Rectal smooth muscle tissue (tissue), 1 donor: ENCODE results near the gene PRTFDC1.
"Not testable (repeated sequence)": the region's sequence is repeated elsewhere in the genome, so short reads cannot be mapped to it uniquely, and the experiment has no call there.

Experiments used
- H3K27ac ChIP-seq: one replicate; pipeline ENCODE4 v1.7.0; 2013; ENCODE audit warnings: low read depth, low read length, inconsistent platforms
- H3K27me3 ChIP-seq: one replicate; pipeline ENCODE4 v1.7.0; 2013; ENCODE audit warnings: low read length; ENCODE audit not compliant: control insufficient read depth, insufficient read depth
- H3K36me3 ChIP-seq: one replicate; pipeline ENCODE4 v1.7.0; 2013; ENCODE audit warnings: low read length; ENCODE audit not compliant: control insufficient read depth, insufficient read depth
- H3K4me1 ChIP-seq: one replicate; pipeline ENCODE4 v1.7.0; 2013; ENCODE audit warnings: low read length; ENCODE audit not compliant: control insufficient read depth, insufficient read depth
- H3K4me3 ChIP-seq: one replicate; pipeline ENCODE4 v1.7.0; 2013; ENCODE audit warnings: low read length
- H3K9ac ChIP-seq: one replicate; pipeline ENCODE4 v1.7.0; 2013; ENCODE audit warnings: low read length

PRTFDC1 gene

DNA sequence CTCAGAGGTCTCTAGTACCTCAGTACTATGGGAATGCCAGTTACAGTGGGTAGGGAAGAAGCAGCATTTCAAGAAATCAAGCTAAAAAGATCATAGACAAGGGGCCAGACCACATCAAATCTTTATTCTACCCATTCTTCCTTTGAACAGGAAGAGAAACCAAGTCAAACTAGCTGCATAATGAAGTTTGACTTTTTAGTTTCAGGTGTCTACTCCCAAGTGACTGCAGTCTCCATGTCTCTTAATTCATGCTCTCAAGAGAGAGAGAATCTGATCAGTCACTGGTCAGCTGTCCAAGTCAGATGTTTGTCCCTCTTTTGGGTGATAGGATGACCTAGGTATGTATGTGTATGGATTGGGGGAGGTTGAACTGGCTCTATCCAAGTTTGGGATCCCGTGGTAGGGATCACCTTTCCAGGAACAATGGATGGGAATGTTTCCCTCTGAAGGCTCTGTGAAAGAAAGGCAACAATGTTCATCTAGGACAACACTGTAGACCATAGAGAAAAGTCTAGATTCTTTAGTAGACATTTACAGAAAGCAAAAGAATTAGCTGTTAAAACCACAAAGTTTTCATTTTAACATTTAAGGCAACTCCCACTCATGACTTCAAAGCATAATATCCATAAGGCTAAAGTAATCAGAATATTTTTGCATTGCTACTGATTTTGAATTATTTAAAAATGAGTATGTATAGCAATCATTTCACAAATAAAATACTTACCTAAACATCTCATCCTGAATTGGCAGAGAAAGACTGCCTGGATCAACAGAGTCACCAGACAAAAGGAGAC, 30.1 kb upstream of the PRTFDC1 start:
- H3K4me1 ChIP-seq: no peaks in the 10 kb centered on the region
- H3K27me3 ChIP-seq: no peaks in the 10 kb centered on the region
- no peak overlapping the region for H3K27ac ChIP-seq
- H3K36me3 ChIP-seq: no peaks in the 10 kb centered on the region
- H3K9ac ChIP-seq: no peak overlapping the region
- no peak overlapping the region for H3K4me3 ChIP-seq

DNA sequence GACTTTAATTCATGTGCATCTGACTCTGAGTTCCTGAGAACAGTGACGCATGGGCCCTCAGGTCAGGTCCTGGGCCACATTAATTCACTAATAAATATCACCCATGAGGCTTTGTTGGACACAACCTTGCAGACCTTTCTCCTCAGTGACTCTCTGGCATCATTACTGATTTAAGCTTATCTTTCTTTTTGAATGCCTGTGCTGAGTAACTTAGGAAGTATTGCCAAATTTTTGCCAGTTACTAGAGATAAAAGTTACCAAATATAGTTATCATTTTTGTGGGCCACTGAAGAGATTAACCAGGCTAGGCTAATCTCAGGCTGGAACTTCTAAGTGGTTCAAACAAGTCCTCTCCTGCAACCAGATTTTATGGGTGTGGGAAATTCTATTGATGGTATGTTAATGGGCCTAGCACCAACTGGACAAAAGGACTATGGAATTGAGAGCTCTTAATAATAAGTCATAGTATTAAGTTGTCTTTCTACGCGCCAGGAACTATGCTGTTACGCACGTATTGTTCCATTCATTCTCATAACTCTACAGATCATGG, 28.8 kb upstream of the PRTFDC1 start:
- Histone ChIP-seq H3K27me3 (no peaks in the 10 kb centered on the region), H3K9ac (no peak overlapping the region), H3K36me3 (no peaks in the 10 kb centered on the region)

DNA sequence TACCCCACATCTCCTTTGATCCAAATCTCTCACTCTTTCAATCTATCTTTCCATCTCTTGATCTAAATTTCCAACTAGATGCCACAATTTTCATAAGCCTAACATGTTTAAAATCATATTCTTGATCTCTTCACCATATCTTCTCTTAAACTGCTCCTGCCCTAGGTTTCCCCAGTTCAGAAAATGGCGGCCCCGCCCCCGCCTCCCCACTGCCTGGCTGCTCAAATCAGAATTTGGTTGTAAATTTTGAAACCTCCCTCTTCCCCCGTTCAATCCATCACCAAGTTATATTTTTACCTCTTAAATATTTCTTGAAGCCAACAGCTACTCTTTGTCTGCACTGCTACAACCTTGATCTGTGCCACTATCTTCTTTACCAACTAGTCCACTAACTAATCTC, 27.3 kb upstream of the PRTFDC1 start:
- no peaks in the 10 kb centered on the region for H3K36me3 ChIP-seq
- H3K27ac ChIP-seq: no peak overlapping the region
- H3K4me1 ChIP-seq: no peaks in the 10 kb centered on the region
- no peaks in the 10 kb centered on the region for H3K27me3 ChIP-seq
- H3K4me3 ChIP-seq: no peak overlapping the region
- no peak overlapping the region for H3K9ac ChIP-seq

More for the DNA sequence above, 28.8 kb upstream of the PRTFDC1 start:
- Histone ChIP-seq H3K27ac (no peak overlapping the region), H3K4me1 (no peaks in the 10 kb centered on the region), H3K4me3 (no peak overlapping the region)

DNA sequence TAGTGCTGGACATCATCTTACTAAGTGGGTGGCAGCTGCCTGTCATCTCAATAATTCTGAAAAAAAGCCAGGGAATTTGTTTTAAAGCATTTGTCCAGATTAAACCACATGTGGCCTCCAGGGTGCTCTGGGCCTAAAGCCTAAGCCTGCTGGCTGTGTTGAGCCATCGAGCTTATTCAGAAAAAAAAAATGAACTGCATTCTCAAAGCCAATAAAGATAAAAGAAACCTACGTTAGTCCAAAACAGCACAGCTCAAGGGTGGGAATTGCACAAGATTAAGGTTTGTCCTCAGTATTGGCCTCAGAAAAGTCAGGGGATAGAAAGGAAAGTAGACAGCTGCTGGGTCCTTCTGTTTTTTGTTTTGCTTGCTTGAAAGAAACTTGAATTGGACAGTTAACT, 22.6 kb upstream of the PRTFDC1 start:
- no peaks in the 10 kb centered on the region for H3K27me3 ChIP-seq
- no peak overlapping the region for H3K9ac ChIP-seq
- no peak overlapping the region for H3K27ac ChIP-seq
- H3K4me1 ChIP-seq: no peaks in the 10 kb centered on the region
- H3K4me3 ChIP-seq: no peak overlapping the region
- no peaks in the 10 kb centered on the region for H3K36me3 ChIP-seq

DNA sequence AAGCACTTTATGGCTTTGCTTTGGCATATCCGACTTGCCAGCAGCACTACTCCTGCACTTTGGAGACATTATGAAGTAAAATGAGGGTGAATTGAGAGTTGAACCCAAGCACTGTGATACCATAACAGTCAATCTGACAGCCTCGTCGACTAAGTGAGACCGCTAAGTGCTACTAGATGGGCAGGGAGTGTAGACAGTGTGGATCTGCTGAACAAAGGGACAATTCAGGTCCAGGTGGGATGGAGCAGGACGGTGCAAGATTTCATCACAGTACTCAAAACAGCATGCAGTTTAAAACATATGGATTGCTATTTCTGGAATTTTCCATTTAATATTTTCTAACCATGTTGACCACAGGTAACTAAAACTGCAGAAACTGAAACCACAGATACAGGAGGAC, 20.8 kb upstream of the PRTFDC1 start:
- Histone ChIP-seq H3K27me3 (no peaks in the 10 kb centered on the region), H3K36me3 (no peaks in the 10 kb centered on the region), H3K4me3 (no peak overlapping the region), H3K4me1 (no peaks in the 10 kb centered on the region), H3K9ac (no peak overlapping the region), H3K27ac (no peak overlapping the region)

DNA sequence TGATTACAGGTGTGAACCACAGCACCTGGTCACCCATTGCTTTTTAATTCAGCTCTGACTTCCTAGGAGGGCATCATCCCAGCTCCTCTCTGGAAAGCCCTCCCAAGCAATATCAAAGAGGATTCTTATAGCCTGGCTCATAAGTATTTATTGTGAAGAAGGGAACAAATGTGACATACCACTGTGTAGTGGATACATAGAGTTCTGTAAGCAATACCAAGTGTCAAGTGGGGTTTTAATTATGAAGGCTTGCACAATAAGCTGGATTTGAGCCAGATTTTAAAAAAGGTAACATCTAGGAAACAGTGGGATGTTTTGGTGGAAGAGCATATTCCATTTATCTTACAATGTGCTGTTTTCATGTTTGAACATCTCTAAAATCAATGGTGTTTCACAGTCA, 19.0 kb upstream of the PRTFDC1 start:
- Histone ChIP-seq H3K4me1 (no peaks in the 10 kb centered on the region), H3K27ac (no peak overlapping the region), H3K4me3 (no peak overlapping the region), H3K9ac (no peak overlapping the region), H3K36me3 (no peaks in the 10 kb centered on the region), H3K27me3 (no peaks in the 10 kb centered on the region)

DNA sequence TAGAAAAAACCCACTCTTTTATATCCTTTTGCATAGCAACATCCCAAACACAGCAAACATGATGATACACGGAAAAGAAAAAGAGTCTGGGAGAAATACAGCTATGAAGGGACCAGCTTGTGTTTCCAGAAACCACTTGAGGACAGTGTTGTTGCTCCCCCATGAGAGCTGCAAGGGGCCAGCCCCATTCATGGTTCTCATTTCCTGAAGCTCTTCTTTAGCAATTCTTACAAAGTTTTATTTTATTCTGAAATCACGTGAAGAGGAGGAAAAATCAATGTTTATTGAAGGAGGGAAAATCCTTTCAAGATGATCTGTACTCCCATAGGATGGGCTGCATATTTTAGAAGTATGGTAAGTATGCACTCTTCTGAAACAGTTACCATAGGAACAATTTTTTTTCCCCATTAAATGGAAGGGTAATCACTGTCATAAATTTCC, 17.5 kb upstream of the PRTFDC1 start:
- Histone ChIP-seq H3K9ac (no peak overlapping the region), H3K4me3 (no peak overlapping the region), H3K4me1 (no peaks in the 10 kb centered on the region), H3K27ac (no peak overlapping the region), H3K36me3 (no peaks in the 10 kb centered on the region), H3K27me3 (no peaks in the 10 kb centered on the region)

DNA sequence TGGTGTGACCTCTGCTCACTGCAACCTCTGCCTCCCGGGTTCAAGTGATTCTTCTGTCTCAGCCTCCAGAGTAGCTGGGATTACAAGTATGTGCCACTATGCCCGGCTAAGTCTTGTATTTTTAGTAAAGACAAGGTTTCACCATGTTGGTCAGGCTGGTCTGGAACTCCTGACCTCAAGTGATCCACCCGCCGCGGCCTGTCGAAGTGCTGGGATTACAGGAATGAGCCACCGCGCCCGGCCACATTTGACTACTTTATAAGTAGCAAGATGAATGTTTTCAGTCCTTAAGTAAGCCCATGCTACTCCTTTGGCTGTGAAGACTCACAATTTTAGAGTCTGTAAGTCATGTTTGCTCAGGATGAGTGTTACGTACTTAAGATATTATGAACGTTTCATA, 16.5 kb upstream of the PRTFDC1 start:
- H3K4me1 ChIP-seq, H3K4me3 ChIP-seq, H3K9ac ChIP-seq, H3K27me3 ChIP-seq, H3K36me3 ChIP-seq, H3K27ac ChIP-seq: not testable (repeated sequence)

DNA sequence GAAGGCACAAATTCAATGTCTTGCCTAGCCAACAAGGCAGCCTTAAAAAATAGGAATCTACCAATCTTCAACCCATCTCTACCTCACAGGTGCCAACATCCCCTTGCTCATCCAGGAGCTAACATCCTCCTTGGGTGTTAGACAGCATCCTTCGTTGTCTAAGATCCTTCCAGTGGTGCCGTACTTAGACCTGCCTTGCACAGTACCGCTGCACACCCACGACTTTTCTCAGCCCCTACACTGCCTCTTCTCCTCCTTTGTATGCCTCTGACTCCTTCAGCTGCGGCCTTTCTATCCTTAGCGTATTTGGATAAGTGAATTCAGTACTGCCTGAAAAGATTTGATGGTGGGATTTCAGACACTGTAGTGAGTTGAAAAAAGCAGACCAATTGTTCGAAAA, 15.9 kb upstream of the PRTFDC1 start:
- Histone ChIP-seq H3K27me3 (no peaks in the 10 kb centered on the region), H3K4me3 (no peak overlapping the region), H3K27ac (no peak overlapping the region), H3K36me3 (no peaks in the 10 kb centered on the region), H3K4me1 (no peaks in the 10 kb centered on the region), H3K9ac (no peak overlapping the region)

DNA sequence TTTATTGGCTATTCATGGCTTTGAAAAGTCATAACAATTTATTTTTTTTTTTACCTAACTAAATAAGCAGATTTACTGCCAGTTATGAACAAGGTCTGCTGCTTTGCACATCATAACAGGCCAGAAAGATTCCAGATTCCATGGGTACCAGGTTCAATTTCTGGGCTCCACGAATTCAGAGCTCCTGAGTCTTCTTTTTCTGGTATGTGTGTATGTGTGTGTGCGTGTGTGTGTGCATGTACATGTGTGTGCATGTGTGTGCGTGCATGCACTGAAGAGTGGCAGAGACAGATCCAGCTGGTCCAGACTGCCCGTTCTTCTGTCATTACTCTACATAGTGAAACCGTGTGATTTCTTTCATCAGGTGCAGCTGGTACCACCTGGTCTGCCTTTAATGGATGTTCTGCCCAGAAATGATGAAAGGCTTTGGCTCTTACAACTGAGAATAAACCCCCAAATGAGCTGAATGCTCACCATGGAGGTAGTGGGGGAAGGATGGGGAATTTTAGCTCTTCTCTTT, 14.6 kb upstream of the PRTFDC1 start:
- Histone ChIP-seq H3K9ac (no peak overlapping the region), H3K4me1 (no peaks in the 10 kb centered on the region)

DNA sequence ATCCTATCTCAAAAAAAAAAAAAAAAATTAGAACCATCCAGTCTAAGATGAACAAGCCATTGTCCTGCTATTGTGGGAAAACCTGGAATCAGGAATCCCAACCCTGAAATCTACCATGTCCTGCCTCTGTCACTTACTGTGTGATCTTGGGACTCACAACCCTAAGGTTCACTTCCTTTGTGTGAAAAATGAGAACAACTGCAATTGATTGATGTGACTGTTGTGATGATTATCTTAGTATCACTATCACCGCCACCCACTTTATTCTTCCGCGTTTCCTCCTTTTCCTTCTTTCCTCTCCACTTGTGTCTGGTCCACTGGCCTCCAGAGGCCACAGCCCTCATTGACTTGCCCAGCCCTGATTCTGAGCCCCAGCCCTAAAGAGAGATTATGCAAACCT, 12.6 kb upstream of the PRTFDC1 start:
- Histone ChIP-seq H3K27ac (no peak overlapping the region), H3K9ac (no peak overlapping the region), H3K4me3 (no peak overlapping the region), H3K4me1 (no peaks in the 10 kb centered on the region), H3K27me3 (no peaks in the 10 kb centered on the region), H3K36me3 (no peaks in the 10 kb centered on the region)

More for the DNA sequence above, 14.6 kb upstream of the PRTFDC1 start:
- Histone ChIP-seq H3K27ac (no peak overlapping the region), H3K27me3 (no peaks in the 10 kb centered on the region), H3K4me3 (no peak overlapping the region), H3K36me3 (no peaks in the 10 kb centered on the region)

DNA sequence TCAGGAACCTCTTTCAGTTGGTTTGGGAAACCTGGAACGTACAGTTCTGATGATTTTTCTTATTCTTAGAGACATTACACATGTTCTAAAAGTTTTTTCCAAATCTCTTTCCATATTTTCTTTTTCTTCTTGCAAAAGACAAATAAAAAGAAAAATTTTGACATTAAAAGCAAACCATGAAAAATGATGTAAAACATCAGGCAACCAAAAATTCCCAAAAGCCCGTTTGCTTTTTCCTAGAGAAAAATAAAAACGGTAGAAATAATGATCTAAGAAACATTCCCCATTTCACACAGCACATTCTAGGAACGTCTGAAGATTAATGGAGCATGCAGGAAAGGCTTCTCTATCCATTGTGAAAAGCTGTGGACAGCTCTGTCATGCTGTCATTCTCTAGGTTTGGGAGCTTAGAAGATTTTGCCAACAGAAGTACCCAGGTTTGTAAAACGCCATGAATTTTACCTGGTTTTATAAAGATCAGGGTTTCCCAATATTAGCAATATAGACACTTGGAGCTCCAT, 11.2 kb upstream of the PRTFDC1 start:
- Histone ChIP-seq H3K27ac (no peak overlapping the region), H3K9ac (no peak overlapping the region), H3K4me3 (no peak overlapping the region)

DNA sequence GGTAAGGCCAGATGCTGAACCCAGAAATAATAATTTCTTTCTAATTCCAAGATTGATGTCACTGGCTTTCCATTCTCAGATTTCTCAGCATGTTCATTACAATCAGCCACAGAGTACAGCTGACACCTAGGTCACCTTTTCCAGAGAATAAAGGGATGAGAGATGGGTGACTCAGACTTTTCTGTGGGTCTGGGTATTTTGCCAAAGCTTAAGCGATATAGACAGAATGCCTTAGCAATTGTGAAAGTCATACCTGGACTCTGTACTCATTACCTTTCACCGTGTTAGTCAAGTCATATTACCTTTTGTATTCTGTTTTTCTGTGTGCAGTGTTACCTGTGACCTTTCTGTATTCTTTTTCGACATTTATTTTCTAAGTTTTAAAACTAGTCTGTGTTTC, 10.6 kb upstream of the PRTFDC1 start:
- Histone ChIP-seq H3K27ac (no peak overlapping the region), H3K4me3 (no peak overlapping the region), H3K9ac (no peak overlapping the region), H3K27me3 (no peaks in the 10 kb centered on the region), H3K4me1 (peaks cover 11% of the 10 kb centered on the region), H3K36me3 (no peaks in the 10 kb centered on the region)

More for the DNA sequence above, 11.2 kb upstream of the PRTFDC1 start:
- Histone ChIP-seq H3K36me3 (no peaks in the 10 kb centered on the region), H3K27me3 (no peaks in the 10 kb centered on the region), H3K4me1 (peaks cover 6% of the 10 kb centered on the region)
